Measurements from ENCODE around the gene TMEM225B.

The TMEM225B gene

DNA sequence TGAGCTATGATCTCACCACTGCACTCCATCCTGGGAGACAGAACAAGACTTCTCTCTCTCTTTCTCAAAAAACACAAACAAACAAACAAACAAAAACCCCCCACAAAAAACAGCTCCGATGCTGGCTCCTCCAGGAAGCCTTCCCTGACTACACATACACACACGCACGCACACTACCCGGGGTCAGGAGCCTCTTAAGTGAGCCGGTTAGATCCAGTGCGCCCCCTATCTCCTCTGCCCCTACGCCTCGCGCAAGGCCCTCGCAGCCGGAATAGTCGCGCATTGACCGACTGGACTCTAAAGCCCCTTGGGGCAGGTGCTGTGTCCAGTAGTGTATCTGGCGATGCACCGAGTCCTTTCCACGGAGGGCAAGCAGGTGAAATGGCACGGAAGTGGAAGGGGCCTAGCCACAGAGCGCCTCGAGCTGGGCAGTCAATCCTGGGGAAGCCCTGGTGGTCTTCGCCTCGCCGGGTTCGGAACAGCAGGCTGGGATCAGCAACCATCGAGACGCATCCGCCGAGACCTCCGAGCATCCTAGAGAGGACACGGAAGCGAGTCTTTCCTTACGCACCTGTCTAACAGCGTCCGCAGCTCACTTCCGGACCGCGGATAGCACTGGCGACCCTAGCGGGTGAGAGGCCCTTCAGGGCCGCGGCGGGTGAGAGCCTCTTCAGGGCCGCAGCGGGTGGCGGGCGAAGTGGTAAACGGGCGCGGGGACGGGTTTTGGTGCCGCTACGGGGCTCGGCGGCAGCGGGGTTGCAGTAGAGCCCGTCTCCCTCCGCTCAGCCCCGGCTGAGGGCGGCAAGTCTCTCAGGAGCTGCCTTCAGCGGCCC, 18.5 kb downstream of the TMEM225B start, which contains the start of gene ZSCAN25:
Gene ZSCAN25, plus strand, starts transcription at position 588 of the 833 bp plus-strand sequence. CDS start 2,661 bp downstream, outside the sequence.
- H3K4me3 ChIP-seq (ENCODE audit: low read depth, low read length), result peak within 1 kb of the TSS; percentile 77
- TF ChIP-seq, protein P1, sequence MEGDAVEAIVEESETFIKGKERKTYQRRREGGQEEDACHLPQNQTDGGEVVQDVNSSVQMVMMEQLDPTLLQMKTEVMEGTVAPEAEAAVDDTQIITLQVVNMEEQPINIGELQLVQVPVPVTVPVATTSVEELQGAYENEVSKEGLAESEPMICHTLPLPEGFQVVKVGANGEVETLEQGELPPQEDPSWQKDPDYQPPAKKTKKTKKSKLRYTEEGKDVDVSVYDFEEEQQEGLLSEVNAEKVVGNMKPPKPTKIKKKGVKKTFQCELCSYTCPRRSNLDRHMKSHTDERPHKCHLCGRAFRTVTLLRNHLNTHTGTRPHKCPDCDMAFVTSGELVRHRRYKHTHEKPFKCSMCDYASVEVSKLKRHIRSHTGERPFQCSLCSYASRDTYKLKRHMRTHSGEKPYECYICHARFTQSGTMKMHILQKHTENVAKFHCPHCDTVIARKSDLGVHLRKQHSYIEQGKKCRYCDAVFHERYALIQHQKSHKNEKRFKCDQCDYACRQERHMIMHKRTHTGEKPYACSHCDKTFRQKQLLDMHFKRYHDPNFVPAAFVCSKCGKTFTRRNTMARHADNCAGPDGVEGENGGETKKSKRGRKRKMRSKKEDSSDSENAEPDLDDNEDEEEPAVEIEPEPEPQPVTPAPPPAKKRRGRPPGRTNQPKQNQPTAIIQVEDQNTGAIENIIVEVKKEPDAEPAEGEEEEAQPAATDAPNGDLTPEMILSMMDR (IDR thresholded peaks at IDR 0.05; ENCODE audit: control insufficient read depth, extremely low read depth, insufficient read depth), result peak; percentile 50
- DNase-seq (ENCODE audit: low read depth), result peak; percentile 81

DNA sequence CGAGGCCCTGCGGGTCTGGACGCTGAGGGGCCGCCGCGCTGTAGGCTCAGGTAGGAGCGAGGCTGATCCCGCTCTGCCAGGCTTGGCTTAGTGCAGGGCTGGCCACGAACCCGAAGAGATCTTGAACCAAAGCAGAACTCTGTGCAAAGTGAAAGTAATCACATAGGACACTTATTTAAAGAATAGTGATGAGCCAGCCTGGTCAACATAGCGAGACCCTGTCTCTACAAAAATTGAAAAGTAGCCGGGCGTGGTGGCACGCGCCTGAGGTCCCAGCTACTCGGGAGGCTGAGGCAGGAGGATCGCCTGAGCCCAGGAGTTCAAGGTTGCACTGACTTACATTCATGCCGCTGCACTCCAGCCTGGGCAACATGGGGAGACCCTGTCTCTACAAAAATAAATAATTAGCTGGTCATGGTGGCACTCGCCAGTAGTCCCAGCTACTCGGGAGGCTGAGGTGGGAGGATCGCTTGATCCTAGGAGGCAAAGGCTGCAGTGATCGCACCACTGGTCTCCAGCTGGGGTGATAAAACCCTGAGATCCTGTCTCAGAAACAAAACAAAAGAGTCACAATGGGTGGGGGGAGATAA, 19.2 kb downstream of the TMEM225B start:
- peak overlapping the region; percentile 77 for H3K4me3 ChIP-seq (ENCODE audit: low read depth, low read length)
- DNase-seq (ENCODE audit: low read depth), result no peak
- TF ChIP-seq, protein P1 (IDR thresholded peaks at IDR 0.05; ENCODE audit: control insufficient read depth, extremely low read depth, insufficient read depth), result no peak

DNA sequence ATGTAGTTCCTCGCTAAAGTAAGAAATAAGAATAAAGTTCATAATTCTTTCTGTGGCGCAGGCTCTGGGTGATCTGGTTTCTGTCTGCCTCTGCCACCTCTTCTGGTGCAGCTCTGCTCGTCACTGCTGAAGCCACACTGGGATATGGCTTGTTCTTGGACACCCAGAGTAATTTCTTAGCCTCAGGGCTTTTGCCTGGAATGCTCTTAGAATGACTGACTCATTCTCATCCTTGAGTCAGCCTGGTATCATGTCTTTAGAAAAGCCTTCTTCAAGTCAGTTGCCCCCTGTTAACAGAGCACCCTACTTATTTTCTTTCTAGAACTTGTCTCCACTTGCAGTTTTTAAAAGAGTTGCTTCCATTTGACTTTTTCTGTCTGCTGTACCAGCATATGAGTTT, 20.7 kb downstream of the TMEM225B start:
- TF ChIP-seq, protein P1 (IDR thresholded peaks at IDR 0.05; ENCODE audit: control insufficient read depth, extremely low read depth, insufficient read depth), result no peak
- no peak overlapping the region for H3K4me3 ChIP-seq (ENCODE audit: low read depth, low read length)
- no peak for DNase-seq (ENCODE audit: low read depth)

DNA sequence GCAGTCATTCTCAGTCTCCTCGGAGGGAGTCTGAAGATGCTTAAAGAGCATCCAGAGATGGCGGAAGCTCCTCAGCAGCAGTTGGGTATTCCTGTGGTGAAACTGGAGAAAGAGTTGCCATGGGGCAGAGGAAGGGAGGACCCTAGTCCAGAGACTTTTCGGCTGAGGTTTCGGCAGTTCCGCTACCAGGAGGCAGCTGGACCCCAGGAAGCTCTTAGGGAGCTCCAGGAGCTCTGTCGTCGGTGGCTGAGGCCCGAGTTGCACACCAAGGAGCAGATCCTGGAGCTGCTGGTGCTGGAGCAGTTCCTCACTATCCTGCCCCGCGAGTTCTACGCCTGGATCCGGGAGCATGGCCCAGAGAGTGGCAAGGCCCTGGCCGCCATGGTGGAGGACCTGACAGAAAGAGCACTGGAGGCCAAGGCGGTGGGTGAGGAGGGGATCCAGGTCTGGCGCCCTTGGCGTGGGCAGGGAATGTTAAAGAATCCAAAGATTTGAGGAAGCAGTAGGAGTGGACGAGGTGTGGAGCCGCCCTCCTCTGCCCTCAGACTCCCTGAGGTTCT, 21.6 kb downstream of the TMEM225B start:
- TF ChIP-seq, protein P1 (IDR thresholded peaks at IDR 0.05; ENCODE audit: control insufficient read depth, extremely low read depth, insufficient read depth), result no peak
- no peak for DNase-seq (ENCODE audit: low read depth)
- no peak overlapping the region for H3K4me3 ChIP-seq (ENCODE audit: low read depth, low read length)

DNA sequence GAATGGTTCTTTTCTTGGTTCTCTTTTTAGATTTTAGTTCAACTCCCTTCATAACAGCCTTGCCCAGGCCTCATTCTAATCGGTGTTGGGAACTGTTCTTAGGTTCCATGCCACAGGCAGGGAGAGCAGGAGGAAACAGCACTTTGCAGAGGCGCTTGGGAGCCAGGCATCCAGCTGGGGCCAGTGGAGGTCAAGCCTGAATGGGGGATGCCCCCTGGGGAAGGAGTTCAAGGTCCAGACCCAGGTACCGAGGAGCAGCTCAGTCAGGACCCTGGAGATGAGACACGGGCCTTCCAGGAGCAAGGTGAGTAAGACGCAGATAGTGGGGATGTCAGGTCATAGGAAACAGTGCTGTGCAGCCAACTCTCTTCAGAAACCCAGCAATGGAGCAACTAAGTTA, 23.2 kb downstream of the TMEM225B start:
- TF ChIP-seq, protein P1 (IDR thresholded peaks at IDR 0.05; ENCODE audit: control insufficient read depth, extremely low read depth, insufficient read depth), result no peak
- DNase-seq (ENCODE audit: low read depth), result no peak
- H3K4me3 ChIP-seq (ENCODE audit: low read depth, low read length), result no peak overlapping the region

DNA sequence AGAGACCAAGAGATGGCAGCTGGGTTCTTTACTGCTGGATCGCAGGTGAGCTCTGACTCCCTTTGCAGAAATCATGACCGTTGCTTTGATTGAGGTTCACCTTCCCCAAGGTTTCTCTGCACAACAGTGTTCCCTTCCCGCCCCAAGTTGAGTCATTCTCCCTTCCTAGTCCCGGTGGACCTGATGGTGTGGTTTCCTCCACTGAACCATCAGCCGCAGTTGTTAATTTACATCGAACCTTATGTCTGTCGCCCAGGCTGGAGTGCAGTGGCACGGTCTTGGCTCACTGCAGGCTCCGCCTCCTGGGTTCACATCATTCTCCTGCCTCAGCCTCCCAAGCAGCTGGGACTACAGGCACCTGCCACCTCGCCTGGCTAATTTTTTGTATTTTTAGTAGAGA, 24.5 kb downstream of the TMEM225B start:
- H3K4me3 ChIP-seq (ENCODE audit: low read depth, low read length), result no peak overlapping the region
- DNase-seq (ENCODE audit: low read depth), result no peak

More for the DNA sequence above, 24.5 kb downstream of the TMEM225B start:
- TF ChIP-seq, protein P1 (IDR thresholded peaks at IDR 0.05; ENCODE audit: control insufficient read depth, extremely low read depth, insufficient read depth), result no peak

Data from LNCaP clone FGC (cell line).